ENCODE results near the gene GDF10.

GRCh38 chr10:47294501-47294900 lies 5.5 kb upstream of the GDF10 start:
- TF ChIP-seq, protein P1, sequence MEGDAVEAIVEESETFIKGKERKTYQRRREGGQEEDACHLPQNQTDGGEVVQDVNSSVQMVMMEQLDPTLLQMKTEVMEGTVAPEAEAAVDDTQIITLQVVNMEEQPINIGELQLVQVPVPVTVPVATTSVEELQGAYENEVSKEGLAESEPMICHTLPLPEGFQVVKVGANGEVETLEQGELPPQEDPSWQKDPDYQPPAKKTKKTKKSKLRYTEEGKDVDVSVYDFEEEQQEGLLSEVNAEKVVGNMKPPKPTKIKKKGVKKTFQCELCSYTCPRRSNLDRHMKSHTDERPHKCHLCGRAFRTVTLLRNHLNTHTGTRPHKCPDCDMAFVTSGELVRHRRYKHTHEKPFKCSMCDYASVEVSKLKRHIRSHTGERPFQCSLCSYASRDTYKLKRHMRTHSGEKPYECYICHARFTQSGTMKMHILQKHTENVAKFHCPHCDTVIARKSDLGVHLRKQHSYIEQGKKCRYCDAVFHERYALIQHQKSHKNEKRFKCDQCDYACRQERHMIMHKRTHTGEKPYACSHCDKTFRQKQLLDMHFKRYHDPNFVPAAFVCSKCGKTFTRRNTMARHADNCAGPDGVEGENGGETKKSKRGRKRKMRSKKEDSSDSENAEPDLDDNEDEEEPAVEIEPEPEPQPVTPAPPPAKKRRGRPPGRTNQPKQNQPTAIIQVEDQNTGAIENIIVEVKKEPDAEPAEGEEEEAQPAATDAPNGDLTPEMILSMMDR (IDR thresholded peaks at IDR 0.05; ENCODE audit: borderline replicate concordance, extremely low read depth, low read length, poor library complexity, severe bottlenecking): no peak
- TF ChIP-seq EZH2 (IDR thresholded peaks at IDR 0.05; ENCODE audit: borderline replicate concordance, low read depth, low read length, severe bottlenecking): no peak

Measured in DND-41 (cell line).